ENCODE results near the gene CEP44.
"Not testable (repeated sequence)": the region's sequence is repeated elsewhere in the genome, so short reads cannot be mapped to it uniquely, and the experiment has no call there.

Gene CEP44

DNA sequence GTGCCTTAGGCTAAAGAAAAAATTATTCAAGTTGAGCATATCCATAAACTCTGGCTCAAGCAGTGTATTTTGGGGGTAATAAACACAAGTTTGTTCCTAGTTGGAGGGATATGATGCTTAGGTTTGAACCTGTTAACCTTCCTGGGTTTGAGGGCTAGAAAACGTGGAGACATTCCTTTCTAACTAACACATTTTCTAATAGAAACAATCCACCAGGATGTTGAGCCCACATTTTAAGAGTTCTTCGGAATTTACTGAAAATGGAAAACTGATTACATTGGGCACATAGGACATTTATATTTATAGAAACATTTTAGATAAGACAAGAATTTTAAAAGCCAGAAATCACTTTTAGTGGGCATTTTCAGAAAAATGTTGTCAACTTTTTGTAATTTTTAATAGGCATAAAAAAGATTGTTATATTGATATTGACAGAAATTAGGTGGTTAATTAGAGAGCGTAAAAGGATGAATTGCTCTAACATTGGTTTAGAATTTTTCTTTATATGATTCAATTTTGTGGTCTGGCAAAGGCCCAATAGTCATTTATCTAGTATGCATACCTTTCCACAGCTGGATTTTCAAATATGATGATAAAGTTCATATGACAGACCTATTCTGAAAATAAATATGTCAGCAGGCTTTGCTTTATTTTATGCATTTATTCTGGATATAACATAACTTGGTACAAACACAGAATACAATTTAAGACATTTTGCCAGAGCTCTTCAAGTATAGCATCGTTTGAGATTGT, 49.2 kb downstream of the CEP44 start:
- no peak for DNase-seq

DNA sequence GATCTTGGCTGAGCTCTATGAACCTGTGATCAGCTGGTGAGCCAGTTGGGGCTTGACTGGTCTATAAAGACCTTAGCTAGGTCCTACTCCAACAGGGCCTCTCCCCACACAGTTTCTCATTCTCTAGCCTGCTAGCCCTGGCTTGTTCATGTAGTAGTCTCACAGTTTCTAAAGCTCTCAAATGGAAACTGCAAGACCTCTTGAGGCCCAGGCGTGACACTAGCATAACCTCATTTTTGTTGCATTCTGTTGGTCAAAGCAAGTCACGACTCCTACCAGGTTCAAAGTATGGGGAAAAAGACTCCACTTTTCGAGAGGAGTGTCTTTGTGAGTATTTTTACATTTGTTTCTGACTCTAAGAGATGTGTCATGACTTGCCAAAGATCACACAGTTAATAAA, 50.9 kb downstream of the CEP44 start:
- no peak for DNase-seq

DNA sequence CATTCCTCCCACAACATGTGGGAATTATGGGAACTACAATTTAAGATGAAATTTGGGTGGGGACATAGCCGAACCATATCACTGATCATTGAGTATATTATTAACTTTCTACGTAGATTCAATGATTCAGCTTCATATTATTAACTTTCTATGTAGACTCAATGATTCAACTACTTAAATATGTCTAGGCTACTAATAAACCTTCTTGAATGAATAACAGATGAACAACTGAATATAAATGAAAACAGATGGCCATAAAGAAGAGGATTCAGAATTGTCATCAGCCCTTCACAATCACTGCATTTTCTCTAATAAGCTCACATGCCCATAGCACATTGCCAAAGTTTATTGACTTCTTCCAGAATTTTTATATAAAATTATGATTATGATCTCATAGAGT, 57.0 kb downstream of the CEP44 start:
- DNase-seq = no peak

DNA sequence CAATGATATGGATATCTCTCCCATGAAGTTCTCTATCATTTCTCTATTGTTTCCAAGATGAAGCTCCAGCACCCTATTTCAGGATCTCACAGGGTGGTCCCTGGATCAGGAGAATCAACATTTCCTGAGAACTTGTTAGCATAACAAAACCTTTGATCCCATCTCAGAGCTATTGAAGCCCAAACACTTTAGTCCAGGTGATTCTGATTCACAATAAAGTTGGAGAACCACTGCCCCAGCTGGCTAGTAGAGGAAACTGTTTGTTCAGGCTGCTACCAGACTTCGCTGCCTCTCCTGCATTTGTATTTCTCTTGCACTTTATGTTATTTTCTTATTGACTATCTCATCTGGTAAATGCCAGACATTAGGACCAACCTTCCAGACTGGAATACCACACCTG, 65.4 kb downstream of the CEP44 start:
- no peak for DNase-seq

DNA sequence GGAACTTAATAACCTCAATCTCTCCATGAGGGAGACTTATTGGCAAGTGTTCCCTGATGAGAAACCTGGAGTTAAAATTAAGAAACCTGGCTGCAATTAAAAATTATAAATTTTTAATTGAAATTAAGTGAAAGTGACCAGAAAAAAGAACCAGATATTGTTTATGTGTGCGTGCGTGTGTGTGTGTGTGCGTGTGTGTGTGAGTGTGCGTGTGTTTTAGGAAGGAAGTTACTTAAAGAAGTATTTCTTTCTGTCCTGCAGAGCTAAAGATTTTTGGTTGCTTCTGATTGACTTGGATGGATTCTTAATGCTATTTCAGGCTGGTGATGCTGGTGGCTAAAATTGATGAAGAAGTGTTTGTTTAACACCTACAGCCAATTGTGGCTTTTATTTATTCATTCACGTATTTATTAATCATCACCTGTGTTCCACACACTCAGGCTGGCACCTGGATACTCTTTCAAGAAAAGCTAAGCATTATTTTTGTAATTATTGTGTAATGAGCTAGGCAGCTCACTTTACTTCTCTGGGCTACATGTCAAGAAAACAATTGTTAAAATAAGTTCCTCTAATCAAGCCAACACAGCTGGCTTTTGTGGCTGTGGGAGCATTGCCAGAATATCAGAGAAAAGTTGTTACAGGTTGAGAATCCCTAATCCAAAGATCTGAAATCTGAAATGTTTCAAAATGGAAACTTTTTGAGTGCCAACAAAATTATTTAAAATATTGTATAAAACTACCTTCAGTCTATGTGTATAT, 68.5 kb downstream of the CEP44 start:
- no peak for DNase-seq

DNA sequence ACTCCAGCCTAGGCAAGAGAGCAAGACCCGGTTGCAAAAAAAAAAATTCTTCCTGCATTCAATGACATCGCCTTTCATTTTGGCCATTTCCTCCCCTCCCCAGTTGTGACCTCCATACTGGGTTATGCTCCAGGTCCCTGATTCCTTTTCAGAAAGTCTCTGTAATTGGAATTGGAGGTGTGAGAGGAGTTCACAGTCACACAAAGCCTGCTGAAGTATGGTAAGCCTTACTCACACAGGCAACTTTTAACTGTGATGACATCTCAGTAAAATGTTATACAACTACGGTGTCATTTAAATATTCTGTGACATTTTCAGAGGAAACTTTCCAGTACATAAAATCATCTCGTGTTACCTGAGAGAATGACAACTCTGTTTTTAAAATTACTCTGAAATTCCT, 73.6 kb downstream of the CEP44 start:
- DNase-seq = no peak

DNA sequence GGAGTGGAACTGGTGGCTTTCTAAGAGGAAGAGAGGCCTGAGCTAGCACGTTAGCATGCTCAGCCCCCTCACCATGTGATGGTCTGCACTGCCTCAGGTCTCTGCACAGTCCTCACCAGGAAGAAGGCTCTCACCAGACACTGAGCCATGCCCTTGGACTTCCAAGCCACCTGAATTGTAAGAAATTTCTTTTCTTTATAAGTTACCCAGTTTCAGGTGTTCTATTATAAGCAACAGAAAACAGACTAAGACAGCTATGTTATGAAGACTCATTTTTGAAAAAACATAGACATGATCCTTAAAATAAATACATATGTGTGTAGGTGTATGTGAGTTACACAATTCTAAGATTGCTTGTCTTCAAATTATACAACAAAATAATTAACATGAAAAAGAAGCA, 74.7 kb downstream of the CEP44 start:
- DNase-seq = no peak

DNA sequence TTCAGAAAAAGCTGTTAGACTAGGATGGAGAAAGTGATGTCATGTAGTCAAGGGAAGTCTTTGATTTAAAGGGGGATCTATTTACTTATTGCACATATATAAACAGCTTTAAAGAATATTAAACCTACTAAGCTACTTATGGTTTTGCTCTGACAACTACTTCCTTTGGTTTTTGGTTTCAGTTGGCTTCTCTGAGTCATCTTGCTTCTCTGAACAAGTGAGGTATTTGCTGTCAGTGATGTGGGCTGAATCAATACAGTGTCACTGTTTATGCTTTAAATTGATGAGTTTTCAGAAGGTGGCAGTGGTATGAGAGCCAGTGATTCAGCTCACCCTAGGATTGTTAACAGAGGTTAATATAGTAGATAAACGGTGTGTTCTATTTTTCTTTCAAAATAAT, 75.1 kb downstream of the CEP44 start:
- no peak for DNase-seq

DNA sequence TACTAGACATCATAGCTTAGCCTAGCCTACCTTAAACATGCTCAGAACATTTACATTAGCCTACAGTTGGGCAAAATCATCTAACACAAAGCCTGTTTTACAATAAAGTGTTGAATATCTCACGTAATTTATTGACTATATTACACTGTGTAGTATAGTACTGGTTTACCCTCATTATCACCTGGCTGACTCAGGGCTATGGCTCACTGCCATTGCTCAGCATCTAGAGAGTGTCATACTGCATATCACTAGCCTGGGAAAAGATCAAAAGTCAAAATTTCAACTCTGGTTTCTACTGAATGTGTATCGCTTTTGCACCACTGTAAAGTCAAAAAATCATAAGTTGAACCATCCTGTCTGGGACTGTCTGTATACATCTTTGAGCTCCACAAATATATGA, 78.6 kb downstream of the CEP44 start:
- DNase-seq = no peak

DNA sequence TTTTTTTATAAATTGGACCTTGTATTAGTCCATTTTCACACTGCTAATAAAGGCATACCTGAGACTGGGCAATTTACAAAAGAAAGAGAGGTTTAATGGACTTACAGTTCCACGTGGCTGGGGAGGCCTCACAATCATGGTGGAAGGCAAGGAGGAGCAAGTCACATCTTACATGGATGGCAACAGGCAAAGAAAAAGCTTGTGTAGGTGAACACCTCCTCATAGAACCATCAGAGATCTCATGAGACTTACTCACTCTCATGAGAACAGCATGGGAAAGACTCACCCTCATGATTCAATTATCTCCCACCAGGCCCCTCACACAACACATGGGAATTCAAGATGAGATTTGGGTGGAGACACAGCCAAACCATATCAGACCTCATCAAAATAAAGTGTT, 80.1 kb downstream of the CEP44 start:
- DNase-seq = not testable (repeated sequence)

DNA sequence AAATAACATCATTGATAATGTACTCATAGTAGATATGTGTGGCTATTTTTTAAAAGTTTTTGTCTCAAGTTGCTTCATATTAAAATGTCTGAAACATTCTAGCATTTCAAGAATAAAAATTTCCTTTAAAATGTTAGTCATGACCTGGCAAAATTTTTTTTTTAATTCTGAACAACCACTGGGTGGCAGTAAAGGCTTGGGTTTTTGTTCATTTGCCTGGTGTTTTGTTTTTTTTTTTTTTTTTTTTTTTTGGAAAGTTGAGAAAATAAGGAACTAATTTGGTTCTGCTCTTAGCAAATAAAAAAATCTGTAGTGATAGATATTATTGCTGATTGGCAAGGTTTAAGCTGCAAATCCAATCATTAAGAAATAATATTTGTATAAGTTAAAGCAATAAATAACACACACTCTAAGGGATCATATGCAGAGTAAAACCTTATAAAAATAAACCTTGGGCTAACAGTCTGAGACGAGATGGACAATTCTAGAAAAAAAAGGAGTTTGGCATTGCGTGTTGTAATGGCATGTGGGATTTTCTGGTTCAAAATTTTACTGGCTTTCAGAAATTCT, 81.4 kb downstream of the CEP44 start:
- no peak for DNase-seq

DNA sequence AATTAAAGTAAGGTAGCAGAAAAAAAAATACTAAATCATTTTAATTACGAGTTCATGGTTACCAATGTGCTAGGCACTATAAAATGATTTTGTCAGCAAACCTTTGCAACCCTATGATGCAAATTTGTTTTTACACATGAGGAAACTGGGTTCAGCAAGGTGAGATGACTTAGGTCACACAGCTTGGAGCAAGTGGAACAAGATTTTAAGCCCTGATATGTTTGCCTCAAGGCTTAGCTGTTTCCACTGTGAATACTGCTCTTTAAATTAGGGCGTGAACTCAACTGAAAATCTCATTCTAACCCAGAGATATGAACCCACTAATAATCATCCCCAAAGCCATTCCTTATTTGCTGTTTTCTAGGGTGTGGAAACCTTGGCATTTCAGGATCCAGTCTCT, 86.3 kb downstream of the CEP44 start:
- no peak for DNase-seq

DNA sequence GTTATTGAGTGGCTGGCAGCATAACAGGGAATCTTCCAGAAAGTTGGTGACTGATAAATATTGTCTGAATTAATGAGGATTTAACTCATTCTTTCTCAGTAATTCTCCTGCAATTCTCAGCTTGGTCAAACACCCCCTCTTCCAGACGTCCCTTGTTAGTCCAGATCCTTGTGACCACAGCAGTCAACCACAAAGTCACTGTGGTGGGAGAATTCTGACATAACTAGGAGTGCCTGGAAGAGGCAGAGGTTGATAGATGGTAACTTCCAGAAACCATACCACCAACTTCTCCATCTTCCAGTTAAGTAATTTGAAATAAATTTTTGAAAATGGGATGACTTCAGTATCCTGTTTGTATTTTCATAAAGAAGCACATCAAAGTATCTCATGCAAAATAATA, 90.1 kb downstream of the CEP44 start:
- no peak for DNase-seq

DNA sequence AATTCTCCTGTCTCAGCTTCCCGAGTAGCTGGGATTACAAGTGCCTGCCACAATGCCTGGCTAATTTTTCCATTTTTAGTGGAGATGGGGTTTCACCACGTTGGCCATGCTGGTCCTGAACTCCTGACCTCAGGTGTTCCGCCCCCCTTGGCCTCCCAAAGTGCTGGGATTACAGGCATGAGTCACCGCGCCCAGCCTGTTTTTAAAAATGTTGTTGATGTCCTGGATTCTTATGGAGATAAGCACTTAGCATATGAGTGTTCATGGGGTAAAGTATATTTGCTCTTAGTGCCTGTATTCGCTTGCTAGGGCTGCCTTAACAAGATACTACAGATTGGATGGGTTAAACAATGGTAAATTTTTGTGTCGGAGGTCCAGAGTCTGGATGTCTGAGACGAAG, 91.7 kb downstream of the CEP44 start:
- no peak for DNase-seq

DNA sequence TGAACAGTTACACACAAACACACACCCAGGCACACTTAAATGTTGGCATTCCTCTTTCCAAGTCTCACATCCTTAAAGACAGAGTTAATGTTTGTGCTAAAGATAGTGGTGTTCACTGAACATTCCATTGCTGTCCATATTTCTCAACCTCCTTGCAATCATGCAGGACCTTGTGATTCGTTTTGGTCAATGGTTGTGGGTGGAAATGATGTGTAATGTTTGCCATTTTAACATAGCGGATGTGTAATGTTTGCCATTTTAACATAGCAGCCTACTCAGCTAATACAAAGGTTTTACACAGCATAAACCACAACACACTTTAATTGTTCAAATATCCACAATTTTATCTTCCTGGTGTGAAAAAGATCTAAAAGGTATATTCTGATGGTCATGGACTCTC, 93.9 kb downstream of the CEP44 start:
- no peak for DNase-seq

DNA sequence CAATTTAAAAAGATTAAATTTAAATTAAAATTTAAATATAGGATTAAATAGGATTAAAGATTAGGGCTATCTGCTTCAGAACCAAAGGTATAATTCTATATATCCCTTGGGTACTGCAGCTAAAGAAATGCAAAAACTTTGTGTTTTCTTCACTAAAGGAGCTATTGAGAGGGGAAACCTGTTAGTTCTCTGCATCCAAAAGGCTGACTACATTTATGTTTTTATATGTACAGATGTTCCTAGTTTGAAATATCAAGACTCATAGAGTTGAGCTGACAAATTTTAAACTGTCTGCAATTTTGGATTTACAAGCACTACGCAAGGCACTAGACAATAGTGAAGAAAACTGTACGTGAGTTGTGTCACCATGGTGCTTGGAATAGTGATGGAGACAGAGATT, 95.2 kb downstream of the CEP44 start:
- no peak for DNase-seq

DNA sequence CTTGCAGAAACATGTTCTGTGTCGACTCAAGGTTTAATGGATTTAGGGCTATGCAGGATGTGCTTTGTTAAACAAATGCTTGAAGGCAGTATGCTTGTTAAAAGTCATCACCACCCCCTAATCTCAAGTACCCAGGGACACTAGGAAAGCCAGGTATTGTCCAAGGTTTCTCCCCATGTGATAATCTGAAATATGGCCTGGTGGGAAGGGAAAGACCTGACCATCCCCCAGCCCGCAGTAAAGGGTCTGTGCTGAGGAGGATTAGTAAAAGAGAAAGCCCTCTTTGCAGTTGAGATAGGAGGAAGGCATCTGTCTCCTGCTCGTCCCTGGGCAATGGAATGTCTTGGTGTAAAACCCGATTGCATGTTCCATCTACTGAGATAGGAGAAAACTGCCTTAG, 96.5 kb downstream of the CEP44 start:
- DNase-seq = not testable (repeated sequence)

DNA sequence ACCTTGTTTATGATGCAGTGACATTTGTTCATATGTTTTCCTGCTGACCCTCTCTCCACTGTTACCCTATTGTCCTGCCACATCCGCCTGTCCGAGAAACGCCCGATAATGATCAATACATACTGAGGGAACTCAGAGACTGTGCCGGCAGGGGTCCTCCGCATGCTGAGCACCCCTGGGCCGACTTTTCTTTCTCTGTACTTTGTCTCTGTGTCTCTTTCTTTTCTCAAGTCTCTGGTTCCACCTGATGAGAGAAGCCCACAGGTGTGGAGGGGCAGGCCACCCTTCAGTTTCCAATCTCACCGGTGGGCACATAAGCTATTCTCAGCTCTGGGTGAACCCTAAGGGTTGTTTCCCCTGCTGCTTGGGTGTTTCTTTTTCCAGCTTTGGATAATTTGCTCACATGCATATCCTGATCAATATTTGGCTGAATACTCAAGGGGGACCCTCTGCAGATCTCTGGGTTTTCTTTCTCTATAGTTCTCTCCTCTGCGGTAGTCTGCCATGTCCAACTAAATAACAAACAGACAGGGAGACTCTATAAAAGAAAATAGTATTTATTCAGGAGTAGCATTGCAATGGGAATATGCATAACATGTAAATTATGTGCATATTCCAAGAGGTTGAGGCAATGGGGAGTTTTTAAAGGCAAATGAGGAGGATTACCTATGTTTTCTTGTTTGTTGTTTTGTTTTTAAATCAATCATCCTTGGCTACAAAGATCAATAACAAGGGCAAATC, 97.2 kb downstream of the CEP44 start:
- DNase-seq = no peak

DNA sequence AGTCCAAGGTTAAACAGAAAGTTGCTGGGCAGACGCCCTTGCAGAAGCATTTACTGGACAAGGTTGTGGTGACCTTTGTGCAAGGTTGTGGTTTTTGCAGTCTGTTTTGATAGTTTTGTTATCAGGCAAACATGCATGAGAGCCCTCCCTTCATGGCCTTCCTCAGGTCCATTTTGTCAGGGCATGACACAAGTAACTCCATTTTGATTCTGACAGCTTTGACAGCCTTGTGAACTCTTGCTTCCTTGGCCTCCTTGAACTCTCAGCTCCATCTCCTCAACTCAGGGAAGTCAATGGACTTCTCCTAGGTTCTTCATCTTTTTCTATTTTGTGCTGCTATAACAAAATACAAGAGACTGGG, 97.7 kb downstream of the CEP44 start:
- DNase-seq = no peak

Data from activated CD4-positive, alpha-beta T cell treated with anti-CD3 and anti-CD28 coated beads for 4 hours (primary cell).